Left cardiac atrium (tissue), 4 donors: ENCODE results near the gene EVA1A. TPM values are rescaled to one million over a fixed set of nuclear protein-coding genes. Genes with fewer than 3 reads are reported as not detected.

ENCODE experiments used
- ATAC-seq, 2 donors: fragments of 200-7000 bp; cut with Tn5 transposase; one replicate each; pipeline ENCODE4 v1.9.1; 2020; ENCODE audit warnings: mild to moderate bottlenecking in 2 of 2, moderate library complexity in 2 of 2
- DNase-seq: peaks from one replicate; pipeline ENCODE4 v3.0.0-alpha.2; 2020
- intact Hi-C, 2 donors: fragments of 100-400 bp; cut with DNase I; formaldehyde crosslinking; loops; one replicate each; pipeline versions ENCODE4 v1.14.1 to v1.15.1; 2022 to 2023
- total RNA-seq, 2 donors: library from RNA; stranded (reverse); fragmentation: NEBNext Ultra II Directional; extraction: Animal tissue kit (Norgen Biotek cat#: 25700); gene quantifications; one replicate each; pipeline ENCODE4 v1.2.1, GENCODE V29; 2021
- donor health status: DM: no; HTN: yes; CAD: no.
- donor health status: DM: no; HTN: yes; CAD: no; lungs with severe emphysema.
- donor health status: DM: yes; HTN: yes; CAD: no.
- donor health status: Dilated cardiomyopathy.

The EVA1A gene
- total RNA-seq, 2 donors from 2014 or later, result 0.44 to 0.84 TPM

- no peak for ATAC-seq
- intact Hi-C loops, result no loop called here
- DNase-seq, result no peak
Measured at GRCh38 chr2:75568174-75568573, 7.4 kb upstream of the EVA1A start.

DNA sequence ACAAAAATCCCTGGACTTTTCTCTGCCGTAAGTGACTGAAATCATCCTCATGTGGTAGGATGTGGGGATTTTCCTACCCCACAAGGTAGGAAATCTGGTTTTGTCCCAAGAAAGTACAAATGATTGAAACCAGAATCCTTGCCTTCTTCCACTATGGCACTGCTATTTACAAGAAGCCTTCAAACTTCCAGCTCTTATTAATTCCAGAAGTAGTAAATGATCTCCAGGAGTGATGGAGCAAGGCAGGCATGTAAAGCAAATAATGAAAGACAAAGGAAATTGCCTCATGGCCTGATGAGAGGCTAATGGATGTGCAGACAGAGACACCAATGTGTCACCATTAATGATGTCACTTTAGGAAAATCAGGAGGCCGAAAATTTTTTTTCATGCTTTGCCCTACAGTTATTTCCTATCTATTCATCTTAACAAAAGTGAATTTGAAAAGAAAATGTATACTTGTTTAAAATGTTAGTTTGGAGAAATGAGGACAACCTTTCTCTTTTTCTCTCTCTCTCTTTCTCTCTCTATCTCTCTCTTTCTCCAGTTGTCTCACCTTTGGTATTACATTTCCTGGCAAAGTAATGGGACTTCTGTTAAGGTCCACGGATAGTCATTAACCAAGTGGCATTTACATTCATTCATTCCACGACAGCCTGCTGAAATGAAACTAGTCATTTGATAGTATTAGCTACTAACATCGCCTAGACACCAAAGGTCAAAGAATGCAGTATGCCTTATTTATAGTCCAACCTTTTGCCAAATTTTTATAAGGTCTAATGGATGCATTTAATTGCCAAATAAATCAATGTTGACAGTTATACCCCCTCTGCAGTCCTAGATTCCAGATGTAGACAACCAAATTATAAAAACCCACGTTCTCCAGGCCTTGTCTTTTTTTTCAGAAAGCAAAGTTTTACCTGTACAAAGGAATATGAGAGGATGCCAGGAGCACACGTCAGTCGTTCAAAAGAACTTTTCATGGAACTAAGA lies 5.0 kb upstream of the EVA1A start:
- ATAC-seq (no peak), DNase-seq (no peak)
- intact Hi-C loops, result no loop called here

DNA sequence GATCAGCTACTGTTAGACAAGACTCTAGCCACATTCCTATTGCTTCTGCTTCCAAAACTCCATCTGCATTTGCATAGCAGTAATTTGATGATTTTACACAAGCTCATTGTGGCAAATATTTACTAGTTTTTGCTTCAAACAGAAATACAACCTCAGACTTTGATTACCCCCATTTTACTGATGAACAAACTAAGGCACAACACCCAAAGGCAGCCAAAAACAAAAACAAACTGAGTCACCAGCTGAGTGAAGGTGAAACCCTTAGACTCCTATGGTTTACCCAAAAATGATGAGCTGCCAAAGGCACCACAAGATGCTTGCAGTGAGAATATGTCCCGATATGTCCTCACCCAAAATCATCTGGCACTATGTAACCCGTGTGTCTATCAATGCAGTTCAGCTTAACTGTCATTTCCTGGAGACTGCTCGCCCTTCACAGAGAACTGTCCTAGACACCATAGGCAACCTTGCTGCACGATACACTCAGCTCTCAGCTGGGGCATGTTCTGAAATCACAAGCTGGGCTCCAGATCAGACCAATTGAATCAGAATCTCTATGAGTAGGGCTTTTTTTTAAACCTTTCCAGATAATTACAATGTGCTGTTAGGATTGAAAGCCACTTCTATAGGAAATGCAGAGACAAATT lies 4.1 kb upstream of the EVA1A start:
- ATAC-seq (no peak), DNase-seq (no peak)
- intact Hi-C loops, result no loop called here

DNA sequence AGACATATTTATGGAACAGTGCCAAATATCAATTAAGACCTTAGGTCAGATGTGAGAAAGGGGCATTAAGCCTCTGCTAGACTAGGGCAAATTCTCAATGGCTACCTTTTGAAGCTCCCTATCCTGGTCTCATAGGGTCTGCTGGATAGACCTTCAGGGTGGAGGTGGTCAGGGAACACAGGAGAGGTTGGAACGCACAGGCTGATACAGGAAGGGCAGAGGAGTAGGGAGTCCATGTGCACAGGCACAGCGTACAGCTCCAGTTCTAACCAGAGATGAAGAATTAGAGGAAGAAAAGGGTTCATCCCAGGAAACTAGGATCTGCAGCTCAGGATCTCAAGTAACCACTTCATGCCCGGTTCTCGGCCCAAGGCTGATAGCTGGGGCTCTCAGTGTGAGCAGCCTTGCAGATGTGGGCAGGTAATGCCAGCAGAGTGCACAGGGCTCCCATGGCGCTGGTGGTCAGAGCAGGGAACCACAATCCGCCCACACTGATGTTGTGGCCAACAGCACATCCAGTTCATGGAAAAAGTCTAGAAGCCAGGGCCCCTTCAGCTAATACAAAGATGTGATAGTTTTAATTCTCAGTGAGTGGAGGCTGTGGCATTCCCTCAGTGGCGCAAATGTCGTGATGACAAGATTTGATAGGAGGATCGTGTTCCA lies 3.4 kb upstream of the EVA1A start:
- DNase-seq, result no peak
- ATAC-seq, result no peak
- intact Hi-C loops, result no loop called here

DNA sequence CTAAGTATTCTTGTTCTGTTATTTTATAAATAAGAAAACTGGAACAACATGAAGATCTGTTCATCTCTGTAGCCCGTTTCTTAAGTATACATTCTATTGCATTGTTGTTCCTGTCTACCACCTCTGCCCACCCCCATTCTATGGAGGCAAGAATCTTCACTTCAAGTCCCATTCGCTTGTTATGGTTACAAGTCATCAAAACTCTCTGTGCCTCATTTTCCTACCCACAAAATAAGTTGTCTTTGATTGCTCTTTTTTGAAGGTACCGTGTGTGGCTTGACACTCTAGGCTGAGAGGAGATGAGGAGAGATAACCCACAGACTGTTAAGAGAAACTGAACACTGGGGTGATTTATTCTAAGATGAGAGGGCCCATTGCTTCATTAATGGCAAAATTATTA lies 2.9 kb upstream of the EVA1A start:
- intact Hi-C loops, result no loop called here
- DNase-seq (no peak), ATAC-seq (no peak)

DNA sequence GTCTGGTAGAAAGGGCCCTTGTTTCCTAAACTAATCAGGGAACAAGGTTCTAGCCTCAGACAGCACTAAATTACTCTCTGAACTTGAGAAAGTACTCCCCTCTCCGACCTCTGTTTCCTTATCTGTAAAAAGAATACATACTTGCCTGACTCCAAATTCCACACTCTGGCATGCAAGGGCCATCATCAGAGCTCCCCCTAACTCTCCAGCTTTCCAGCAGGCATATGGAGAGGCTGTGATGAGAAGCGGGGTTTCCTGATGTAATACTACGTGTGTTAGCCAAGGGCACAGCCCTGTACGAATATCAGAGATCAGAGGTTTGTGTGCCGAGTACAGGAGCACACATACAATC lies 1.8 kb upstream of the EVA1A start:
- ATAC-seq (no peak), DNase-seq (no peak)
- intact Hi-C loops, result no loop called here

GRCh38 chr2:75561566-75562512 lies 1.1 kb upstream of the EVA1A start:
- ATAC-seq (peak in 1 of 2 donors; percentile 13), DNase-seq (no peak)
- intact Hi-C loops, result no loop called here

GRCh38 chr2:75560022-75560767 lies 544 bp downstream of the EVA1A start:
- intact Hi-C loops, result no loop called here
- DNase-seq (no peak), ATAC-seq (peak; percentile 38 to 75)

GRCh38 chr2:75559680-75560021 lies 1.1 kb downstream of the EVA1A start:
- DNase-seq, result no peak
- intact Hi-C loops, result no loop called here
- no peak for ATAC-seq

DNA sequence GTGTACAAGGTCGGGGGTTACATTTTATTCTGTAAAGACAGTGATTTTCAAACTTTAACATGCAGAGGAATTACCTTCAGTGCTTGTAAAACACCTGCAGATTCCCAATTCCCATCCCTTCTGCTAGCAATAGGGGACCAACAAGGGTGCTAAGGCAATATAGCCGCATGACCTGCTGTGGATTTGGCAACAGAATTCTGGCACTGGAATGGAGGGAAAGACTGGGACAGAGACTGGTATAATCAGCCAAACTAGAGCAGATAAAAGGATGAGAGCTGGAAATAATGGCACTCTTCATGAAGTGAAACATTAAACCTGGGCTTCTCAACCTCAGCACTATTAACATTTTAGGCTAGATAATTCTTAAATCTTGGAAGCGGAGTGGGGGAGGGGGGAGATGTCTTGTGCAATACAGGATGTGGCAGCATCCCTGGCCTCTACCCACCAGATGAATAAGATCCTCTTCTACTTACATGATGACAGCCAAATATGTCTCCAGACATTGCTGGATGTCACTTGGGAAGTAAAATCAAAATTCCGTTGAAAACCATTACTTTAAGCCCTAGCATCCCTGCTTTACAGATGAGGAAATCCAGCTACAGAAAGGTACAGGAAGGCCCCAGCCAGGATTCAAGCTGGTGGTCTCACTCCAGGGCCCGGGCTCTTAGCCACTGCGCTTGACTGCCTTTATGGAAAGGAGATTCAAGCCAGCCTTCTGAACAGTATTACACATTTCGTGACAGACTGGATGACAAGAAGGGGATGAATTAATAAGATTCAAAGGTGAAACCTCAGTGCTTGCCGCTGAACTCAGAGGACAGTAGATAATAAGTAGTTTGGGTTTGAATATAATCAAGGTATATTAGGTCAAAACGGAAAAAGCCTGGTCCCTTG lies 1.7 kb downstream of the EVA1A start:
- DNase-seq (no peak), ATAC-seq (no peak)
- intact Hi-C loops, result no loop called here

DNA sequence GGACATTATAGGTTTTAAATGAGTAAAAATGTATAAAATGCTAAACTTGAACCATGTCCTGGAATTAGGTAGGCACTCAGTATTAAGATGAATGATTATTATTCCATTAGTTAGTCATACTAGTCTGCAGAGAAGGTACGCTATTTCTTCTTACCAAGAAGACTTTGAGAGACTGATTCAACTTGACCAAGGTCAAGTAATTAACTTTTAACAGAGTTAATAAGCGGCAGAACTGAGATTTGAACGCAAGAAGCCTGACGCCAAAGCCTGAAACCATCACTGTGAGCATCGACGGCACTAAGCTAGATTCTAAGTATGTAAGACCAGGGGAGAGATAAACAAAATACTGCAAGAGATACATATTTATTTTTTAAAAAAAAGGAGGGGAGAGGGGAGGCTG lies 2.6 kb downstream of the EVA1A start:
- ATAC-seq (no peak), DNase-seq (no peak)
- intact Hi-C loops, result no loop called here

DNA sequence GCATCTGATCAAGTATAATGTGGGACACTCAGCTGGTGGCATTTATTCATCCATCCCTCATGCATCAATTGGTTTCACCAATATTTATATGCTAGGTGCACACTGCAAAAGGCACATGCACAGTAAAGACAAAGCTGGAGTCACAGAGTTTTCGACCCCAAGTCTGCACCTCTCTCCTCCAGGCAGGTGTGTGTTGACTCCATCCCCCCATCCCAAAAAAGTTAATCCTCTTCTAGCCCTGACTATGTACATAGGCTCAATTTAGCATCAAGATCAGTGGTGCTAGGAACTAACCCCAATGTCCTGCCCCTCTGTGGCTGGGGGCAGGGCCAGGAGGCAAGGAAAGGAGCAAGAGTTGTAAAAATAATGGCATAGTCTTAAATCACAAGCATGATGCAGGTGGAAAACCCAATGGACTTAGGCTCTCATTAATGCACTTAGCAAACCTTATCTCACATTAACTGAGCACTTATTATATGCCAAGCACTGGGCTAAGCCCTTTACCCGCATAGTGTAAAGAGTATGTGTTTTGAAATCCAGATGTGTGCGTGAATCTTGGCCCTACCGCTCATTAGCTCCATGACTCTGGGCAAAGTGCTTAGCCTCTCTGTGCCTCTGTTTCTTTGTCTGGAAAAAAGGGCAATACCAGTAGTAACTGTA lies 3.1 kb downstream of the EVA1A start:
- no peak for DNase-seq
- no peak for ATAC-seq
- intact Hi-C loops, result no loop called here

DNA sequence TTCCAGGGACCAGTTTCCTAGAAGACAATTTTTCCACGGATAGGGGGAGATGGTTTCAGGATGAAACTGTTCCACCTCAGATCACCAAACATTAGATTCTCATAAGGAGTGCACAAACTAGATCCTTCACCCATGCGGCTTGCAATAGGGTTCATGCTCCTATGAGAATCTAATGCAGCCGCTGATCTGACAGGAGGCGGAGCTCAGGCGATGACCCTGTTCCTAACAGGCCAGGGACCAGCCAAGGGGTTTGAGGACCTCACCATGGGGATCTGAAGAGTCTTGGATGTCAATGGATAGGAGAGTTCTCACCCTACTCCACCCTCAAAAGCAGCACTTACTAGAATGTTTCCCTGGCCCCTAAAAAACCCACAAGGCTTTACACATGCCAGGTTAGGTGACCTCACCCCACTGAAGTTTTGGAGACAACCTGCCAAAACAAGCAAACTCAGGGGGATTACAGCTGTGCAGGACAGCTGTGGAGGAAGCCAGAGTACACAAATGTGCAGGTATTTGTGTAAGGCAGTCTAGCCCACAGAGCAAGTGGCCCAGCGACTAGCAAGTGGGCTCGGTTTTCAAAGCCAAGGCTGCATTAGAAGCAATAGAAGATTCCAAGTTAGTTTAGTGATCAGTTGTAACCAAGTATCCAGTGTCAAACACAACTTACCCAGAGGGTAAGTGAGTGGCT lies 3.9 kb downstream of the EVA1A start:
- DNase-seq (no peak), ATAC-seq (no peak)
- intact Hi-C loops, result no loop called here

GRCh38 chr2:75555701-75556100 lies 5.0 kb downstream of the EVA1A start:
- intact Hi-C loops, result no loop called here
- DNase-seq, result no peak
- no peak for ATAC-seq

DNA sequence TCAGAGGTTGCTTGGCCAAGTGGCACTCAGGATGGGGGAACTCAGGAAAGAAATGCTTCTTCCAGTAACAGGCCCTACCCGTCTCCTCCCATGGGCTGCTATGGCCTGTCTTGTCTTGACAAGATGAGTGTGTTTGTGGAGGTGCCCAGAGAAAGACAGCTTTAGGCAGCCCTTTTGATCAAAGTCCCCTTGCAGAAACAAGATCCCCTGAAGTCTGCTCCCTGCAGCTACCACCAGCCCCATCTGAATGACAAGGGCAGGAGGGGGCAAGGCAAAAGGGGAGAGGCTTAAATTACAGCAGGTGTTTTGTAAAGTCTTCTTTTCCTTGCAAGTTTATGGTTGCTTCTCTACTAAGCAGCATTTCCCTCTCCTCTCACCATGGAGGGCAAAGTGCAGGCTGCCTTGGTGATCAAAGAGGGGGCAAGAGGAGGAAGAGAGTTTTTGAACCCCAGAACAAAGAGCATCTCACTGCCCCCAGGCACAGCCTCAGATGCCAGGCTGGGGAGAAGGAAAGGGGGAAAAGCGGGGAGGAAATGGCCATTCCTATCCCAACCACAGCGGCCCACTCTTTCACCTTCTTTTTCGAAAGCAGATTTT lies 6.7 kb downstream of the EVA1A start:
- ATAC-seq, result no peak
- intact Hi-C loops, result no loop called here
- no peak for DNase-seq

DNA sequence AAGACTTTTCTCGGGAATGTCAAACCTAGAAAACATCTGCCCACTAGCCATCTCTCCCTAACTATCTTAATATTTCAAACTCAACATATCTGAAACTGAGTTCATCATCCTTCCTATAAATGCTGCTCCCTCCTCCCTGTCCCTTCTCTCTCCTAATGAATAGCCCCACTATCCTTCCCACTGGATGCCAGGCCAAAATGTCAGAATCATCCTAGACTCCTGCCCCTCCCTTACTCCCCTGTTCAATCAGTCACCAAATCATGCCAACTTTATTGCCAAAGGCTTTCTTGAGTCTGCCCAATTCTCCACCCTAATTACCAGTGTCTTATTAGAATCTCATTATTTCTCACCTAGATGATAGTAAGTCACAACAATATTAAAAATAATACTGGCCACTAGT lies 8.5 kb downstream of the EVA1A start:
- intact Hi-C loops, result no loop called here
- DNase-seq (no peak), ATAC-seq (no peak)
